Esophagus squamous epithelium (tissue), 4 donors: ENCODE measurements around the gene CNPY3.

ENCODE experiments used
- POLR2A ChIP-seq, 4 donors: fragments of 450-650 bp; IDR thresholded peaks; one replicate each; pipeline ENCODE4 v1.6.1; 2017; ENCODE audit warnings: antibody characterized with exemption in 4 of 4, mild to moderate bottlenecking in 4 of 4, moderate library complexity in 3 of 4
- TF ChIP-seq, protein P1 (sequence below), 6 experiments: fragments of 450-650 bp in 4 of 6; fragments of 200-600 bp in 2 of 6; sonication (generic) in 2 of 6; IDR thresholded peaks; one replicate each; pipeline ENCODE4 v1.5.1; 2016 to 2019; ENCODE audit warnings: antibody characterized with exemption in 6 of 6, mild to moderate bottlenecking in 4 of 6, moderate library complexity in 4 of 6

- TF ChIP-seq, protein P1, sequence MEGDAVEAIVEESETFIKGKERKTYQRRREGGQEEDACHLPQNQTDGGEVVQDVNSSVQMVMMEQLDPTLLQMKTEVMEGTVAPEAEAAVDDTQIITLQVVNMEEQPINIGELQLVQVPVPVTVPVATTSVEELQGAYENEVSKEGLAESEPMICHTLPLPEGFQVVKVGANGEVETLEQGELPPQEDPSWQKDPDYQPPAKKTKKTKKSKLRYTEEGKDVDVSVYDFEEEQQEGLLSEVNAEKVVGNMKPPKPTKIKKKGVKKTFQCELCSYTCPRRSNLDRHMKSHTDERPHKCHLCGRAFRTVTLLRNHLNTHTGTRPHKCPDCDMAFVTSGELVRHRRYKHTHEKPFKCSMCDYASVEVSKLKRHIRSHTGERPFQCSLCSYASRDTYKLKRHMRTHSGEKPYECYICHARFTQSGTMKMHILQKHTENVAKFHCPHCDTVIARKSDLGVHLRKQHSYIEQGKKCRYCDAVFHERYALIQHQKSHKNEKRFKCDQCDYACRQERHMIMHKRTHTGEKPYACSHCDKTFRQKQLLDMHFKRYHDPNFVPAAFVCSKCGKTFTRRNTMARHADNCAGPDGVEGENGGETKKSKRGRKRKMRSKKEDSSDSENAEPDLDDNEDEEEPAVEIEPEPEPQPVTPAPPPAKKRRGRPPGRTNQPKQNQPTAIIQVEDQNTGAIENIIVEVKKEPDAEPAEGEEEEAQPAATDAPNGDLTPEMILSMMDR (IDR thresholded peaks at IDR 0.05), result no peak
- TF ChIP-seq POLR2A (IDR thresholded peaks at IDR 0.05), result no peak
Measured at GRCh38 chr6:42904467-42904866, 24.8 kb upstream of the CNPY3 start.
